Stomach smooth muscle (tissue), 2 donors: ENCODE measurements around the gene RBP5.

Experiments used
- H3K27ac ChIP-seq: one replicate; pipeline ENCODE4 v1.7.0; 2013; ENCODE audit warnings: mild to moderate bottlenecking, low read length, inconsistent platforms
- H3K27me3 ChIP-seq, 2 donors: one replicate each; pipeline ENCODE4 v1.7.0; 2013; ENCODE audit warnings: low read length in 2 of 2; ENCODE audit not compliant: insufficient read depth in 2 of 2, control insufficient read depth in 1 of 2
- H3K36me3 ChIP-seq, 2 donors: one replicate each; pipeline ENCODE4 v1.7.0; 2013; ENCODE audit warnings: low read length in 2 of 2; ENCODE audit not compliant: control insufficient read depth in 2 of 2, insufficient read depth in 2 of 2
- H3K4me1 ChIP-seq: one replicate; pipeline ENCODE4 v1.7.0; 2013; ENCODE audit warnings: low read length; ENCODE audit not compliant: control insufficient read depth, insufficient read depth
- H3K4me3 ChIP-seq, 2 donors: one replicate each; pipeline ENCODE4 v1.7.0; 2013; ENCODE audit warnings: low read length in 2 of 2
- H3K9ac ChIP-seq, 2 donors: one replicate each; pipeline ENCODE4 v1.7.0; 2013; ENCODE audit warnings: low read length in 2 of 2, mild to moderate bottlenecking in 1 of 2
- H3K9me3 ChIP-seq, 2 donors: one replicate each; pipeline ENCODE4 v1.7.0; 2013; ENCODE audit warnings: low read length in 2 of 2; ENCODE audit not compliant: control insufficient read depth in 2 of 2
- donor health status: healthy.
- donor health status: Pancreatic carcinoma.

RBP5 gene

DNA sequence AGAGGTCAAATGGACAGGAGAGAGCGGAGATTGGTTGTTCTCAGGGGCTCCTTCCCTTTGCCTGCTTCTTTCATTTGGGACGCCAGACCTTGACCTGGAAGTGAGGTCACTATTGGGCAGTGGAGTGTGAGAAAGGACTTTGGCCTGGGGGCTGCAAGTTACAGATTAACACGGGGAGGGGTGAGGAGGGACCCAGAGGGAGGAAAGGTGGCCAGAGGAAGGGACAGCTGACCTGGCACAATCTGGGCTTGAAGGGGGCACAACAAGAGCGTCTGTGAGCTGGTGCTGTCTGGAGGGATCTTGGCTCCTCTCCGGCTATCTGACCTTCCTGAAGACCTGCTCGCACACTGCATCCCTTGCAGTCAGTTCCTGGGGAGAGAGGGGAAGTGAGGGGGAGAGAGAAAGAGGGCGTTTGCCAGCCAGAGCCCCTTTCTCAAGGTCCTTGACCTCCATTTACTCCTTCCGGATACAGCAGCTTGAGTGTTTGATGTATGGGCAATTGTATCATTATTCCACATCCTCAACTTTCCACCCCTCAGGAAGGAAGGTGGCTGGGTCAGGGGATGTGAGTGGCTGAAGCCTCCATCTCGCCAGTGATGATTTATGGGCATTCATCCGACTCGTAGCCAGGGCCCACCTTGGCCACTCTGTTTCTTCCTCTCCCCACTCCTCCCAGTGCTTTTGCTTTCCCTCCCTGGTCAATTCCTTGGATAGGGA is 4.7 kb downstream of the RBP5 start:
- H3K9me3 ChIP-seq, result no peaks in the 10 kb centered on the region
- no peak overlapping the region for H3K9ac ChIP-seq
- no peak overlapping the region for H3K27ac ChIP-seq
- no peak overlapping the region for H3K4me3 ChIP-seq
- peaks cover 8% of the 10 kb centered on the region for H3K4me1 ChIP-seq
- no peaks in the 10 kb centered on the region for H3K27me3 ChIP-seq
- H3K36me3 ChIP-seq, result no peaks in the 10 kb centered on the region

DNA sequence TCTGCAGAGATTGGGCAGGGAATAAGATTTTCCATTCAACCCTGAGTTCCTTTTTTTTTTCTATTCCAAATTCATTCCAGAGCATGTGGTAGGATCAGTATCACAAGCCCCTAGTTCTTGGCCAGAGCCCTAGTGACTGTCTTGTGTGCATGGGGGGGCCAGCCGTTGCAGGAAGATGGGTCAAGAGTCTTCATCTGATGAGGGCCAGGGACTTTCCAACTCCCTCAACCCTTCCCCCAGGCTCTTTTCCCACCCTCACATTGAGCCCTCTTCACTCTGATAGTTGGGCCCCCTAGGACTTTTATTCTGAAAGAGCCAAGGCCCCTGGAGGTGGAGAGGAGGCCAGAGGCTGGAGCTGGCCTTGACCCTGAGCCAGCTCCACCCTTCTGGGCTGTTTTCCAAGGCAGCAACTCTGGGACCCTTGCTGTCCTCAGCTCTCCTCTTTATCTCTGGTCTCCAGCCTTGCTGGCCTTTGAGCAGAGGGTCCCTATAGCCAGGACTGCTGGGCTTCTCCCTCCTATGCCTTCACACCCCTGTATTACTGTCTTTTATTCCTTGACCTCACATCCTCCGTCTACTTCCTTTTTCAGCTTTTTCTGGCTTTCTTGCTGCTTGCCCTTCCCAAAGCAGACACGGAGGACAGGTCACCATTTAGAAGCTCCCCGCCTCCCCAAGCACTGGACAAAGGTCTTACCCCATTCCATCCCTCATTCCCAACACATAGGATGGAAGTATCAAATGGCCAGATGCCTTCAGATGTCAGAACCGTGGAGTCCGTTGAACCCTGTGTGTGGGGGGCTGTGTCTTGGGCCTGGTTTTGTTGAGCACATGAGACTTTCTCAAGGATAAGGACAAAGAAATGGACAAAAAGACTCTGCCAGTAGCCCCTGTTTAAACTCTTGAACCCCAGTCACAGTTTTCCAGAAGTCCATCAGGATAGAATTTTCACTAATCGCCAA is 5.6 kb downstream of the RBP5 start:
- Histone ChIP-seq H3K9me3 (no peaks in the 10 kb centered on the region), H3K9ac (no peak overlapping the region), H3K4me1 (peaks cover 6% of the 10 kb centered on the region), H3K27ac (no peak overlapping the region), H3K36me3 (peaks cover 0 to 2% of the 10 kb centered on the region in 2 donors), H3K27me3 (no peaks in the 10 kb centered on the region), H3K4me3 (no peak overlapping the region)

DNA sequence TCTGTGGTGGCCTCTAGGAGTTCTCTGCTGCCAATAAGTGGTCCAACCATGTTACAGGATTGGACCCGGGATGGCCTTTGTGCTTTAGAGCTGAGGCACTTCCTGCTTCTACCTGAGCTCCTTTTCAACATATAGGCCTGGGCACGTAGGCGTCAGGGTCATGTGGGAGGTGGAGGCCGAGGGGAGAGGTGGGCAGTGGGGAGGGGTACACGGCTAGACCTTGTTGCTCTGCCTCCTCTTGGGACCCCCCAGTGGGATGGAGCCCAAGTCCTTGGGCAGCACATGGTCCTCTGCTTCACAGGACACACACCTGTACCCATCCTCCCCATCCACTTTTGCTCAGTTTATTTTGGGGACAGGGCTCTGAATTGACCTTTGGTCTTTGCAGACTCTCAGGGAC is 7.4 kb downstream of the RBP5 start:
- H3K27ac ChIP-seq, result no peak overlapping the region
- no peak overlapping the region for H3K9ac ChIP-seq
- peaks cover 0 to 2% of the 10 kb centered on the region in 2 donors for H3K36me3 ChIP-seq
- H3K4me3 ChIP-seq, result no peak overlapping the region
- H3K27me3 ChIP-seq, result no peaks in the 10 kb centered on the region
- H3K4me1 ChIP-seq, result peaks cover 6% of the 10 kb centered on the region
- no peaks in the 10 kb centered on the region for H3K9me3 ChIP-seq

DNA sequence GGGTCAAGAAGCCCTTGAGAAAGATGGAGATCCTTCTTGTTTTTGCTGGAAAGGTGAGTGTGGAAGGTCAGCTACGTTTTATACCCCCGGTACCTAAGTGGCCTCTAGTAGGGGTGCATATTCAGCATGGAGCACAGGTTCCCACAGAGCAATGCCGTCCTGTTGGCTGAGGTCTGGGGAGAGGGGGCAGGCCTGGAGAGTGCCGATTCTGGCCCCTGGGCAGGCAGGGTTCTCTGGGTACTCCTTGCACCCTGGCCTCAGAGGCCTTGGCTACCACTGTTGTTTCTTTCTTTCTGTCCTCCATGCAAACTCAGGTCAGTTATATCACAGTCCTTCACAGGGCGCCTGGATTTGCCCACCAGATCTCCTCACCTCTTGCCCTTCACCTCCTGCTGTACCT is 8.5 kb downstream of the RBP5 start:
- H3K4me3 ChIP-seq, result no peak overlapping the region
- peaks cover 6% of the 10 kb centered on the region for H3K4me1 ChIP-seq
- H3K9ac ChIP-seq, result no peak overlapping the region
- H3K36me3 ChIP-seq, result peaks cover 0 to 9% of the 10 kb centered on the region in 2 donors
- H3K9me3 ChIP-seq, result no peaks in the 10 kb centered on the region
- no peak overlapping the region for H3K27ac ChIP-seq
- H3K27me3 ChIP-seq, result no peaks in the 10 kb centered on the region

DNA sequence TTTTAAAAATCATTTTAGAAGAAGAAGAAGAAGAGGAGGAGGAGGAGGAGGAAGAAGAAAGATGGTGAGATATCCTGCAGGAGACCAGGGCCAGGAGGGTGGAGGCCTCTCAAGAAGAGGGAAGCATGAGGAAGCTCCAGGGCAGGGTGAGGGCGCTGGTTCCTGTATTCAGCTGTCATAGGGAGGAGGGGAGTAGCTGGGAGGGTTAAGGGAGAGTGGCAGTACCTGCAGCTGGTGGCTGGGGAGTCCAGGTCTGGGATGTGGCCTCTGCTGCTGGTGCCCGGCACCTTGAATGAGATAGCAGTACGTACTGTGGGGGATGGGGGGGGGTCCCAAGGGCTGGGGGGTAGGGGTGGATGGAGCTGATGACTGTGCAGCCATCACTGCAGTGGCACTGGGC is 9.8 kb downstream of the RBP5 start:
- Histone ChIP-seq H3K27me3 (no peaks in the 10 kb centered on the region), H3K9me3 (no peaks in the 10 kb centered on the region), H3K27ac (no peak overlapping the region), H3K9ac (no peak overlapping the region), H3K36me3 (peaks cover 0 to 14% of the 10 kb centered on the region in 2 donors), H3K4me1 (peaks cover 6% of the 10 kb centered on the region), H3K4me3 (no peak overlapping the region)

DNA sequence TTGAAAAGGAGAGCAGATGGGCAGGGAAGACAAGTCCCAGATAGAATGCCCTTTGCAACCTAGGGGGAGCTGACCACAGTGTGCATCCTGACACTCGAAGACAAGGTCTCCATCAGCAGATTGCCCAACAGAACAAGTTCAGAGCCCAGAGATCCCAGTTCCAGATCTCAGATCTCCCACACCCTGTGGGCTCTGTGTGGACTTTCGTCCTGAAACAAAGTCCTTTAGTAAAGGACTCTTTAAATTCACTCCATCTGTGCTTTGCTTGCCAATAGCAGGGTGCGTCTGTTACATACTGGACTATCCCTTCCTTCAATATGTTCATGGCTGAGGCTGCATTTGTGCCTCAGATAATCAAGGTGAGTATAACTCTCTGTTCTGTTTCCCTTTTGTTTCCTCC is 11.0 kb downstream of the RBP5 start:
- peaks cover 4% of the 10 kb centered on the region for H3K4me1 ChIP-seq
- no peaks in the 10 kb centered on the region for H3K9me3 ChIP-seq
- no peak overlapping the region for H3K9ac ChIP-seq
- H3K27me3 ChIP-seq, result no peaks in the 10 kb centered on the region
- H3K36me3 ChIP-seq, result peaks cover 0 to 14% of the 10 kb centered on the region in 2 donors
- H3K4me3 ChIP-seq, result no peak overlapping the region
- no peak overlapping the region for H3K27ac ChIP-seq

DNA sequence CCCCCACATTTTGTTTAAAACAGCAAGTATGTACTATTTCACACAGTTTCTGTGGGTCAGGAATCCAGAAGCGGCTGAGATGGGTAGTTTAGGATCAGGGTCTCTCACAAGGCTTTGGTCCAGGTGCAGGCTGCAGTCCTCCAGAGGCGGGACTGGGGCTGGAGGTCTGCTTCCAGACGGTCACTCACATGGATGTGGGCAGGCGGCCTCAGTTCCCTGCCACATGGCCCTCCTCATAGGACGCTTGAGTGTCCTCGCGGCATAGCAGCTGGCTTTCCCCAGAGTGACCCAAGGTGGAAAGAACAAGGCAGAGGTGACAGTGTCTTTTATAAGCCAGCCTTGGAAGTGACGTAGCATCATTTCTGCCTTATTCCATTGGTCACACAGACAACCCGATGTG is 11.8 kb downstream of the RBP5 start:
- peaks cover 0 to 14% of the 10 kb centered on the region in 2 donors for H3K36me3 ChIP-seq
- H3K27me3 ChIP-seq, result no peaks in the 10 kb centered on the region
- no peaks in the 10 kb centered on the region for H3K9me3 ChIP-seq
- H3K27ac ChIP-seq, result no peak overlapping the region
- peaks cover 4% of the 10 kb centered on the region for H3K4me1 ChIP-seq
- H3K4me3 ChIP-seq, result no peak overlapping the region
- H3K9ac ChIP-seq, result no peak overlapping the region

DNA sequence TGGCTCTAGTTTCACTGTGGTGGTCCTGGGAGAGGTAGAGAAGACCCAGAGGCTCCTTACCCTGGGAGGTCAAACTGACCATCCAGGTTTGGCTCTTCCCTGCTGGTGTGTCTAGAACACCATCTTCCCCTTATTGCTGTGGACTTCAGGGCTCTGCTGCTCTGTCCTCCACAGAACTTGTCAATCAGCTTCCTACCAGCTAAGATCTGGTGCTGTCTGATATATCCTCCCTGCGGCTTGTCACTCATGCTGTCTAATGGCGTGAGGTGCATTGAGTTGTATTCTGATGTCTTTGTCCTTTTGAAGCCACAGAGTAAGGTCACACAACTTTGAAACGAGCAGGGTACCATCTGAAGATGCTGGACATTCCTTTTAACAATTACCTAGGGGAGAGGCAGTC is 12.5 kb downstream of the RBP5 start:
- Histone ChIP-seq H3K4me3 (no peak overlapping the region), H3K27ac (no peak overlapping the region), H3K9me3 (no peaks in the 10 kb centered on the region), H3K9ac (no peak overlapping the region), H3K27me3 (no peaks in the 10 kb centered on the region), H3K4me1 (peaks cover 4% of the 10 kb centered on the region), H3K36me3 (peaks cover 0 to 14% of the 10 kb centered on the region in 2 donors)

DNA sequence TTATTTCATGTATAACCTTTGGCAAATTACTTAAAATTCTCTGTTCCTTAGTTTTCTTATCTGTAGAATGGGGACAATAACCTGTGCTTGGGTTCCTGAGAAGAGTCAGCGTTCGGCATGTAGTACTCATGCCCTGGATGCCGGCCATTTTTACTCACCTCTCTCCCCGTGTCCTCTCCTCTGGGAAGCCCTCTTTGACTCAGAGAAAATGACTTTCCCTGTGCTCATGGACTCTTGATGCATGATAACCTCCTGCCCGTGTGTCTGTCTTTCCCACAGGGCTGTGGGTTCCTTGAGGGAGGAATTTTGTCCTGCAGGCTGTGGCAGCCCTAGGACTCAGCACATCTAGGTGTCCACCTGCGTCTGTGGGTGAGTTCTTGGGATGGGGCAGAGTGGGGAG is 13.8 kb downstream of the RBP5 start:
- no peak overlapping the region for H3K9ac ChIP-seq
- peaks cover 4% of the 10 kb centered on the region for H3K4me1 ChIP-seq
- H3K27me3 ChIP-seq, result no peaks in the 10 kb centered on the region
- no peak overlapping the region for H3K4me3 ChIP-seq
- H3K9me3 ChIP-seq, result no peaks in the 10 kb centered on the region
- H3K36me3 ChIP-seq, result peaks cover 0 to 14% of the 10 kb centered on the region in 2 donors
- no peak overlapping the region for H3K27ac ChIP-seq

DNA sequence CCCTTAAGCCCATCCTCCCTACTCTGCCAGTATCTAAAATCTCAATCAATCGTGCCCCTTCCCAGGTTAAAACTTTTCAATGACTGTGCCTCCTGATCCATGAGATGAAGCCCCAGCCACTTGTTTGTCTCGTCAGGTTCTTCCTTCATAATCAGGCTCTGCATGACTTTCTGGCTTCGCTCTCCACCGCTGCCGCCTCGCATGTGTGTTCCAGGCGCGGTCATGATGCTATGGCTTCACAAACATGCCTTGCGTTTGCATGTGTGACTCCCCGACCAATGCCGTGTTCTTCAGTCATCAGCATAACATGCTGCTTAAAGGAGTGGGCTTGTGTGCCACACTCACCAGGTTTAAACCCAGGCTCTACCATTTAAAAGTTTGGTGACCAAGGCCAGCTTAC is 14.7 kb downstream of the RBP5 start:
- peaks cover 0 to 14% of the 10 kb centered on the region in 2 donors for H3K36me3 ChIP-seq
- H3K4me3 ChIP-seq, result no peak overlapping the region
- no peak overlapping the region for H3K27ac ChIP-seq
- no peaks in the 10 kb centered on the region for H3K27me3 ChIP-seq
- no peak overlapping the region for H3K9ac ChIP-seq
- H3K4me1 ChIP-seq, result peaks cover 11% of the 10 kb centered on the region
- no peaks in the 10 kb centered on the region for H3K9me3 ChIP-seq
